ENCODE data around the gene RER1.

- TF ChIP-seq POLR2A (IDR thresholded peaks at IDR 0.05; ENCODE audit: low read length) (no peak), GATA1 (IDR thresholded peaks at IDR 0.05; ENCODE audit: low read depth, low read length) (no peak)
Measured at GRCh38 chr1:2343023-2343935, 48.4 kb upstream of the RER1 start.

Data from erythroblast (primary cell).